ENCODE data around the gene FANCE.
A peak's percentile ranks its signal among the peaks of the same experiment; 100 is the strongest.

Gene FANCE

GRCh38 chr6:35505999-35506412 lies 53.9 kb downstream of the FANCE start:
- no peak for DNase-seq
- peaks cover 12% of the 10 kb centered on the region for H3K27me3 Mint-ChIP-seq (ENCODE audit: low read depth, poor library complexity)
- H3K4me3 Mint-ChIP-seq: peak overlapping the region; percentile 36
- no peaks in the 10 kb centered on the region for H3K36me3 Mint-ChIP-seq (ENCODE audit: low read depth)
- no peaks in the 10 kb centered on the region for H3K9me3 Mint-ChIP-seq
- H3K4me1 Mint-ChIP-seq: peaks cover 62% of the 10 kb centered on the region
- TF ChIP-seq CTCF (IDR thresholded peaks at IDR 0.05): no peak
- no peak overlapping the region for H3K27ac Mint-ChIP-seq

- Mint-ChIP-seq H3K4me1 (peaks cover 63% of the 10 kb centered on the region), H3K27me3 (ENCODE audit: low read depth, poor library complexity) (peaks cover 15% of the 10 kb centered on the region), H3K4me3 (peak overlapping the region; percentile 36), H3K27ac (no peak overlapping the region), H3K9me3 (no peaks in the 10 kb centered on the region), H3K36me3 (ENCODE audit: low read depth) (no peaks in the 10 kb centered on the region)
- no peak for TF ChIP-seq CTCF (IDR thresholded peaks at IDR 0.05)
- DNase-seq: no peak
These were observed 54.4 kb downstream of the FANCE start for GRCh38 chr6:35506536-35506935.

GRCh38 chr6:35507221-35507620 lies 55.1 kb downstream of the FANCE start:
- no peaks in the 10 kb centered on the region for H3K36me3 Mint-ChIP-seq (ENCODE audit: low read depth)
- DNase-seq: no peak

GRCh38 chr6:35508027-35508426 lies 55.9 kb downstream of the FANCE start:
- H3K4me1 Mint-ChIP-seq: peaks cover 65% of the 10 kb centered on the region
- no peaks in the 10 kb centered on the region for H3K9me3 Mint-ChIP-seq
- DNase-seq: no peak
- H3K36me3 Mint-ChIP-seq (ENCODE audit: low read depth): no peaks in the 10 kb centered on the region
- no peak overlapping the region for H3K27ac Mint-ChIP-seq
- TF ChIP-seq CTCF (IDR thresholded peaks at IDR 0.05): no peak
- H3K4me3 Mint-ChIP-seq: no peak overlapping the region
- H3K27me3 Mint-ChIP-seq (ENCODE audit: low read depth, poor library complexity): peaks cover 15% of the 10 kb centered on the region

More at GRCh38 chr6:35507221-35507620, 55.1 kb downstream of the FANCE start:
- H3K9me3 Mint-ChIP-seq: no peaks in the 10 kb centered on the region
- no peak overlapping the region for H3K27ac Mint-ChIP-seq
- no peak overlapping the region for H3K4me3 Mint-ChIP-seq
- H3K27me3 Mint-ChIP-seq (ENCODE audit: low read depth, poor library complexity): peaks cover 15% of the 10 kb centered on the region
- peaks cover 63% of the 10 kb centered on the region for H3K4me1 Mint-ChIP-seq
- TF ChIP-seq CTCF (IDR thresholded peaks at IDR 0.05): no peak

GRCh38 chr6:35508542-35508941 lies 56.4 kb downstream of the FANCE start:
- no peak for TF ChIP-seq CTCF (IDR thresholded peaks at IDR 0.05)
- H3K27me3 Mint-ChIP-seq (ENCODE audit: low read depth, poor library complexity): peaks cover 15% of the 10 kb centered on the region
- peaks cover 65% of the 10 kb centered on the region for H3K4me1 Mint-ChIP-seq
- H3K36me3 Mint-ChIP-seq (ENCODE audit: low read depth): no peaks in the 10 kb centered on the region
- H3K9me3 Mint-ChIP-seq: no peaks in the 10 kb centered on the region
- no peak overlapping the region for H3K27ac Mint-ChIP-seq
- no peak for DNase-seq
- peak overlapping the region; percentile 13 for H3K4me3 Mint-ChIP-seq

GRCh38 chr6:35510916-35511561 lies 58.9 kb downstream of the FANCE start:
- no peak for DNase-seq
- H3K27me3 Mint-ChIP-seq (ENCODE audit: low read depth, poor library complexity): peaks cover 8% of the 10 kb centered on the region
- H3K4me1 Mint-ChIP-seq: peaks cover 67% of the 10 kb centered on the region
- H3K9me3 Mint-ChIP-seq: no peaks in the 10 kb centered on the region
- TF ChIP-seq CTCF (IDR thresholded peaks at IDR 0.05): no peak
- no peaks in the 10 kb centered on the region for H3K36me3 Mint-ChIP-seq (ENCODE audit: low read depth)
- no peak overlapping the region for H3K27ac Mint-ChIP-seq
- H3K4me3 Mint-ChIP-seq: peak overlapping the region; percentile 61
